ENCODE measurements around the gene PCBP4.

PCBP4 gene

GRCh38 chr3:51967384-51968169, at the start of gene PCBP4:
Gene PCBP4, minus strand, starts transcription at chr3:51967454. Its CDS starts 6,214 bp downstream, at chr3:51961240.
- H3K27ac ChIP-seq = peak within 1 kb of the TSS; percentile 34
- DNase-seq (ENCODE audit: low read depth, low spot score) = no peak

GRCh38 chr3:52015438-52016228, 48.4 kb upstream of the PCBP4 start:
- no peak overlapping the region for H3K27ac ChIP-seq
- DNase-seq (ENCODE audit: low read depth, low spot score) = no peak

- no peak for DNase-seq (ENCODE audit: low read depth, low spot score)
These were observed 47.4 kb upstream of the PCBP4 start for GRCh38 chr3:52014613-52015012.

GRCh38 chr3:52013802-52014598, 46.7 kb upstream of the PCBP4 start:
- DNase-seq (ENCODE audit: low read depth, low spot score) = no peak
- H3K27ac ChIP-seq = no peak overlapping the region

More at GRCh38 chr3:52014613-52015012, 47.4 kb upstream of the PCBP4 start:
- no peak overlapping the region for H3K27ac ChIP-seq

- H3K27ac ChIP-seq = no peak overlapping the region
- no peak for DNase-seq (ENCODE audit: low read depth, low spot score)
These were observed 45.4 kb upstream of the PCBP4 start for GRCh38 chr3:52012699-52013098.

GRCh38 chr3:52010431-52010830, 43.2 kb upstream of the PCBP4 start:
- no peak overlapping the region for H3K27ac ChIP-seq
- no peak for DNase-seq (ENCODE audit: low read depth, low spot score)

GRCh38 chr3:52007291-52007690, 40.0 kb upstream of the PCBP4 start:
- DNase-seq (ENCODE audit: low read depth, low spot score) = no peak
- no peak overlapping the region for H3K27ac ChIP-seq

GRCh38 chr3:52006820-52007133, 39.5 kb upstream of the PCBP4 start:
- no peak overlapping the region for H3K27ac ChIP-seq
- DNase-seq (ENCODE audit: low read depth, low spot score) = no peak

GRCh38 chr3:52006017-52006819, 39.0 kb upstream of the PCBP4 start:
- no peak for DNase-seq (ENCODE audit: low read depth, low spot score)
- H3K27ac ChIP-seq = peak overlapping the region; percentile 4

GRCh38 chr3:52005571-52005986, 38.3 kb upstream of the PCBP4 start:
- peak overlapping the region; percentile 4 for H3K27ac ChIP-seq
- no peak for DNase-seq (ENCODE audit: low read depth, low spot score)

- DNase-seq (ENCODE audit: low read depth, low spot score) = no peak
- H3K27ac ChIP-seq = peak overlapping the region; percentile 4
These were observed 37.7 kb upstream of the PCBP4 start for GRCh38 chr3:52004906-52005395.

GRCh38 chr3:52004163-52004787, 37.0 kb upstream of the PCBP4 start:
- DNase-seq (ENCODE audit: low read depth, low spot score) = no peak

GRCh38 chr3:52002748-52003147, 35.5 kb upstream of the PCBP4 start:
- DNase-seq (ENCODE audit: low read depth, low spot score) = no peak
- H3K27ac ChIP-seq = no peak overlapping the region

More at GRCh38 chr3:52004163-52004787, 37.0 kb upstream of the PCBP4 start:
- H3K27ac ChIP-seq = no peak overlapping the region

GRCh38 chr3:52001443-52001974, 34.3 kb upstream of the PCBP4 start:
- DNase-seq (ENCODE audit: low read depth, low spot score) = no peak
- H3K27ac ChIP-seq = no peak overlapping the region

GRCh38 chr3:51999846-52000245, 32.6 kb upstream of the PCBP4 start:
- DNase-seq (ENCODE audit: low read depth, low spot score) = no peak
- no peak overlapping the region for H3K27ac ChIP-seq

GRCh38 chr3:51998774-51999173, 31.5 kb upstream of the PCBP4 start:
- no peak for DNase-seq (ENCODE audit: low read depth, low spot score)
- H3K27ac ChIP-seq = no peak overlapping the region

- DNase-seq (ENCODE audit: low read depth, low spot score) = no peak
- peak overlapping the region; percentile 38 for H3K27ac ChIP-seq
These were observed 30.8 kb upstream of the PCBP4 start for GRCh38 chr3:51997935-51998596.

- DNase-seq (ENCODE audit: low read depth, low spot score) = no peak
These were observed 29.9 kb upstream of the PCBP4 start for GRCh38 chr3:51997172-51997571.

More at GRCh38 chr3:51997172-51997571, 29.9 kb upstream of the PCBP4 start:
- peak overlapping the region; percentile 38 for H3K27ac ChIP-seq
